ENCODE data around the gene RFC3.
"Not testable (repeated sequence)": the region's sequence is repeated elsewhere in the genome, so short reads cannot be mapped to it uniquely, and the experiment has no call there.

Gene RFC3

DNA sequence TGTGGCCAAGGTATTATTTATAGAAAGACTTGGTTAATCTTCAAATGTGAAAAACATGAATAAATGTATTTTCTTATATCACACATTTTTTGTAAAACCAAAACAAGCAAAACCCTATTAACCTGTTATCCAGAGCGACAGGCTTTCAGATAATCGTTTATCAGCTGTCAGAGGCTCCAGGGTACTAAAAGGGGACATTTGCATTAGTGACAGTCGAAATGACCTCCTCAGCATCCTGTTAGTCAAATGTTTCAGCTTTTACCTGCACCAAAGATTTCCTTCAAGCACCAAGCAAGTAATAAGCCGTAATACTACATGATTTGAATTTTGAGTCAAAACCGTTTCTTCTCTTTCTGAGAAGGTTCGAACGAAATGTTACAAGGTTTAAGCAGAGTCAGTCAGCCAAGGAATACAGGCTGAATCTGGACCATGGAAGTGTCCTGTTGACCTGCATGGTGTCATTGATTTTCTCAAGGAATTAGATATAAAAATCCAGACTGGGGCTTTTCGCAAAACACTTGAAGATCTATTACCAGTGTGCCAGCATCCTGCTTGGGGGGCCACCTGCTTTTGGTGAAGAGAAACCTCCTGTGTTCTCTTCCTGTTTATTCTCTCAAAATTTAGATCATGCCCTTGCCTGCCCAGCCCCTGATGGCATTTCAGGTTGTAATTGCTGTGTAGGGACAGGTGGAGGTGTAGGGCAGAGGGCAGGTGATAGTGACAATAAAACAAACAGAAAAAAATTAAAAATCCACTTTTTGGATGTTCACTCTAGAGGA, 11.3 kb upstream of the RFC3 start:
- Histone ChIP-seq H3K27me3 (replicated peaks; ENCODE audit: control insufficient read depth, insufficient read depth, low read length, poor library complexity, severe bottlenecking) (no peaks in the 10 kb centered on the region), H3K27ac (ENCODE audit: insufficient read depth, low read length, poor library complexity, severe bottlenecking) (no peak overlapping the region), H3K4me1 (ENCODE audit: control insufficient read depth, insufficient read depth, low read length, poor library complexity, severe bottlenecking) (no peaks in the 10 kb centered on the region), H3K9me3 (ENCODE audit: control insufficient read depth, low read length) (no peaks in the 10 kb centered on the region), H3K4me3 (ENCODE audit: insufficient read depth, low read depth, low read length, poor library complexity, severe bottlenecking) (no peak overlapping the region), H3K36me3 (ENCODE audit: control insufficient read depth, insufficient read depth, low read length) (no peaks in the 10 kb centered on the region)
- no peak for DNase-seq

DNA sequence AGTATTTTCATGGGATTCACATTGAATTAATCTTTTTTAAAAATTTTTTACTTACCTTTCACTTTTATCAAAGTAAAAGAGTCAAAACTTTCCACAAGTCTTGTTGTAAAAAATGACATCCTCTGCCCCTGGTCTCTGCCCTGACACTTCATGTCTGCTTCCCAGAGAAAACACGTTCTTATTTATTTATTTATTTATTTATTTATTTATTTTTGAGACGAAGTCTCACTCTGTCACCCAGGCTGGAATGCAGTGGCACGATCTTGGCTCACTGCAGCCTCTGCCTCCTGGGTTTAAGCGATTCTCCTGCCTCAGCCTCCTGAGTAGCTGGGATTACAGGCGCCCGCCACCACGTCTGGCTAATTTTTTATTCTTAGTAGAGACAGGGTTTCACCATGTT, 5.1 kb upstream of the RFC3 start:
- H3K4me1 ChIP-seq (ENCODE audit: control insufficient read depth, insufficient read depth, low read length, poor library complexity, severe bottlenecking); H3K27ac ChIP-seq (ENCODE audit: insufficient read depth, low read length, poor library complexity, severe bottlenecking); H3K27me3 ChIP-seq (replicated peaks; ENCODE audit: control insufficient read depth, insufficient read depth, low read length, poor library complexity, severe bottlenecking); DNase-seq; H3K4me3 ChIP-seq (ENCODE audit: insufficient read depth, low read depth, low read length, poor library complexity, severe bottlenecking); H3K36me3 ChIP-seq (ENCODE audit: control insufficient read depth, insufficient read depth, low read length); H3K9me3 ChIP-seq (ENCODE audit: control insufficient read depth, low read length): not testable (repeated sequence)

DNA sequence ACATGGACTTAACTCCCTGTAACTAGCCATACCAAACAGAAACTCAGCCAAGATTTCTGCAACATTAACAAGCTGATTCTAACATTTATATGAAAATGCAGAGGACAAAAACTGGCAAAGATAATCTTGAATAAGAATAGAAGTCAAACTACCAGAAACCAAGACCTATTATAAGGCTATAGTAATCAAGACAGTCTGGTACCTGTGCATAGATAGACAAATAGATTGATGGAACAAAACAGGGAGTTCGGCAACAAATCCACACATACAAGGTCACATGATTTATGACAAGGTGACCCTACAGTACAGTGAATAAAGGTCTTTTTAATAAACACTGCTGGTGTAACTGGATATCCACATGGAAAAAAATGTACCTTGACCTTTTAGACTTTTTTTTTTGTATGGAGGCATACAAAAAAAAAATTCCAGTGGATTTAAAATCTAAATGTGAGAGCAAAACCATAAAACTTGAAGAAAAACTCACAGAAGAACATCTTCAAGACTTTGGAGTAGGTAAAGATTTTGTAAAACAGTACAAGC, 2.9 kb upstream of the RFC3 start:
- H3K9me3 ChIP-seq (ENCODE audit: control insufficient read depth, low read length), result no peaks in the 10 kb centered on the region
- no peaks in the 10 kb centered on the region for H3K27me3 ChIP-seq (replicated peaks; ENCODE audit: control insufficient read depth, insufficient read depth, low read length, poor library complexity, severe bottlenecking)
- no peak for DNase-seq
- no peaks in the 10 kb centered on the region for H3K36me3 ChIP-seq (ENCODE audit: control insufficient read depth, insufficient read depth, low read length)
- no peak overlapping the region for H3K4me3 ChIP-seq (ENCODE audit: insufficient read depth, low read depth, low read length, poor library complexity, severe bottlenecking)
- peaks cover 4% of the 10 kb centered on the region for H3K4me1 ChIP-seq (ENCODE audit: control insufficient read depth, insufficient read depth, low read length, poor library complexity, severe bottlenecking)
- H3K27ac ChIP-seq (ENCODE audit: insufficient read depth, low read length, poor library complexity, severe bottlenecking), result no peak overlapping the region

DNA sequence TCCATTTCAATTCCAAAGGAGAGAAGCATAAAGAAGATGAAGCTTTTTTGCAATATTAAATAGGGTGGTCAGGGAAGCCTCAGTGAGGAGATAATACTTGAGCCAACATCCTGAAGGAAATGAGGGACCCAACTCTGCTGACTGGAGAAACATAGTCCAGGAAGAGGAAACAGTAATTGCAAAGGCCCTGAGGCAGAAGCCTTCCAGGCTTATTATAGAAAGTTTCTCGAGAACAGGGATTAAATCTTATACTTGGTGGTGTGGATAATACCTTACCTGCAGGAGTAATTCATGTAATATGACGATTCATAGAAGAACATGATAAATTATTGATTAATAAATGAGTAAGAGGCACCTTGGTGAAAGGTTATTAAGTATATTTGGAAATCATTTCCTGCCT, 1.0 kb upstream of the RFC3 start:
- H3K36me3 ChIP-seq (ENCODE audit: control insufficient read depth, insufficient read depth, low read length), result no peaks in the 10 kb centered on the region
- H3K27ac ChIP-seq (ENCODE audit: insufficient read depth, low read length, poor library complexity, severe bottlenecking), result no peak overlapping the region
- H3K4me1 ChIP-seq (ENCODE audit: control insufficient read depth, insufficient read depth, low read length, poor library complexity, severe bottlenecking), result peaks cover 4% of the 10 kb centered on the region
- no peaks in the 10 kb centered on the region for H3K9me3 ChIP-seq (ENCODE audit: control insufficient read depth, low read length)
- no peak for DNase-seq
- H3K27me3 ChIP-seq (replicated peaks; ENCODE audit: control insufficient read depth, insufficient read depth, low read length, poor library complexity, severe bottlenecking), result no peaks in the 10 kb centered on the region
- H3K4me3 ChIP-seq (ENCODE audit: insufficient read depth, low read depth, low read length, poor library complexity, severe bottlenecking), result no peak overlapping the region

DNA sequence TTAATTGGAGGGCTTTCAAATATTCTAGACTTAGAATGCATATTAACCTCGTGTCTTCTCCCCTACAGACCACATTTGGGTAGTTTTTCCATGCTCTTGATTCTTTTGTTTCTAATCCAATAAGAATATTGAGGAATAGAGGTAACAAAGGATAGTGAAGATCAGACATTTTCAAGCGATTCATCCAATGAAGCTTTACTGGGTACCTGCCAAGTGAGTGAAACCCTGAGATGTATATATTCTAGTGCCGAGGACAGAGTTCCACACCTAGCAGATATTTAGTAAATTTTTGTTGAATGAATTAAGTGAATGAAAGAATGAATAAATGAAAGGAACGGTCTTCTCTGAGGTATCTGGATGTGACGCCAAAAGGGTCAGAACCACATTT, 442 bp upstream of the RFC3 start:
- H3K4me3 ChIP-seq (ENCODE audit: insufficient read depth, low read depth, low read length, poor library complexity, severe bottlenecking), result peak overlapping the region; percentile 92
- peak overlapping the region; percentile 50 for H3K27ac ChIP-seq (ENCODE audit: insufficient read depth, low read length, poor library complexity, severe bottlenecking)
- peaks cover 4% of the 10 kb centered on the region for H3K4me1 ChIP-seq (ENCODE audit: control insufficient read depth, insufficient read depth, low read length, poor library complexity, severe bottlenecking)
- DNase-seq, result no peak
- no peaks in the 10 kb centered on the region for H3K27me3 ChIP-seq (replicated peaks; ENCODE audit: control insufficient read depth, insufficient read depth, low read length, poor library complexity, severe bottlenecking)
- H3K9me3 ChIP-seq (ENCODE audit: control insufficient read depth, low read length), result no peaks in the 10 kb centered on the region
- no peaks in the 10 kb centered on the region for H3K36me3 ChIP-seq (ENCODE audit: control insufficient read depth, insufficient read depth, low read length)

DNA sequence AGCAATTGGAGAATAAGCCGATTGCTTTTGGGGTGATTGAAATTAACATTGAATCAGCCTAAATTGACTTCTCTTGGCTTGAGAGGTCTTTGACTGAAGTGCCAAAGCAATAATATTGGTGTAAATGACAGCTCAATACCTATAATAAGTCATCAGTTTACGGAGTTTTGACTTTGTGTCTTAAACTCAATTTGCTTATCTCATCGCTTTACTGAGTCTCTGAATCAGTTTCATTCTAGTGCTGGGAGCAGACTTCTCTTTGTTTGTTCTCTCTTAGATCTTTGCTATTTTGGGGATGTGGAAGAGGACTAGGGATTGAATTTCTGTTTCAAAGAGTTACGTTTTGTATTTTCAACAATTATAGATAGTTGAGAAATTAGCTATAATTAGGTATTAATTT, 7.1 kb downstream of the RFC3 start:
- Histone ChIP-seq H3K36me3 (ENCODE audit: control insufficient read depth, insufficient read depth, low read length) (peaks cover 5% of the 10 kb centered on the region), H3K4me3 (ENCODE audit: insufficient read depth, low read depth, low read length, poor library complexity, severe bottlenecking) (no peak overlapping the region), H3K27me3 (replicated peaks; ENCODE audit: control insufficient read depth, insufficient read depth, low read length, poor library complexity, severe bottlenecking) (no peaks in the 10 kb centered on the region), H3K9me3 (ENCODE audit: control insufficient read depth, low read length) (no peaks in the 10 kb centered on the region), H3K4me1 (ENCODE audit: control insufficient read depth, insufficient read depth, low read length, poor library complexity, severe bottlenecking) (no peaks in the 10 kb centered on the region), H3K27ac (ENCODE audit: insufficient read depth, low read length, poor library complexity, severe bottlenecking) (no peak overlapping the region)
- DNase-seq, result no peak

DNA sequence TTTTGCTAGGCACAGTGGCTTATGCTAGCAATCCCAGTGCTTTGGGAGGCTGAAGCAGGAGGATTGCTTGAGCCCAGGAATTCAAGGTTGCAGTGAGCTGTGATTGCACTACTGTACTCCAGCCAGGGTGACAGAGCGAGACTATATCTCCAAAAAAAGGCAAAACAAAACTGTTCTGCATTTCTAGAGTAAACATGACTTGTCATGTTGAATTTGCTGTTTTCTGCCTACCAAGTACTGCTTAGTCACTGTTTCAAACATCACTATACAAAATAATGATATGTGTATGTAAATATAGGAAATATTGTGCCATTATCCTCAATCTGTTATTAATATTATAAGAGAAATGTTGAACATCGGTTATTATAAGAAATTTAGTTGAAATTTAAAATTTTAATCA, 9.2 kb downstream of the RFC3 start:
- H3K27ac ChIP-seq (ENCODE audit: insufficient read depth, low read length, poor library complexity, severe bottlenecking), result no peak overlapping the region
- DNase-seq, result no peak
- H3K4me3 ChIP-seq (ENCODE audit: insufficient read depth, low read depth, low read length, poor library complexity, severe bottlenecking), result no peak overlapping the region
- H3K36me3 ChIP-seq (ENCODE audit: control insufficient read depth, insufficient read depth, low read length), result peaks cover 13% of the 10 kb centered on the region
- H3K27me3 ChIP-seq (replicated peaks; ENCODE audit: control insufficient read depth, insufficient read depth, low read length, poor library complexity, severe bottlenecking), result no peaks in the 10 kb centered on the region
- no peaks in the 10 kb centered on the region for H3K9me3 ChIP-seq (ENCODE audit: control insufficient read depth, low read length)
- H3K4me1 ChIP-seq (ENCODE audit: control insufficient read depth, insufficient read depth, low read length, poor library complexity, severe bottlenecking), result no peaks in the 10 kb centered on the region

DNA sequence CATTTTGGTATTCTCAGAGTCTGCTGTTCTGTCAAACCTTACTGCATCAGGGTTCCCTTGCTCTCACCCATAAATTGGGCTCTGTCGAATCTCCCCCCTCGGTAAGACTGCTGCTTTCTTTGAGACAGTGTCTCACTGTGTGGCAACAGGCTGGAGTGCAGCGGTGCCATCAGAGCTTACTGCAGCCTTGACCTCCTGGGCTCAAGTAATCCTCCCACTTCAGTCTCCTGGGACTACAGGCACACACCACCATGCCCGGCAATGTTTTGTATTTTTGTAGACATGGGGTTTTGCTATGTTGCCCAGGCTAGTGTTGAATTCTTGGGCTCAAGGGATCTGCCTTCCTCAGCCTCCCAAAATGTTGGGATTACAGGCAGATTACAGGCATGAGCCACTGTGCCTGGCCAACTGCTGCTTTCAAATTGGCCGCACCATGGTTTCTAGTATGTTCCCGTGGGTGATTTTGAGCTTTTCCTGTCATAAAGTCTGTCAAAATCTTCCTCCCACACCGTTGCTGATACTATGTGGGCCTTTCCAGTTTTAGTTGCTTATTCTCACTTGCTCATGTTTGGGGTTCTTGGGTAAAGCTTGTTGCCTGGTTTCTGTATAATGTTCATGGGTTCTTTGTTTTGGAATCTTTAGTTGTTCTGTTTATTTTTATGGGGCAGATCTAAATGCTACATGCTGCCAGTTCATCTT, 10.6 kb downstream of the RFC3 start:
- Histone ChIP-seq H3K36me3 (ENCODE audit: control insufficient read depth, insufficient read depth, low read length) (peaks cover 14% of the 10 kb centered on the region), H3K27ac (ENCODE audit: insufficient read depth, low read length, poor library complexity, severe bottlenecking) (no peak overlapping the region), H3K4me3 (ENCODE audit: insufficient read depth, low read depth, low read length, poor library complexity, severe bottlenecking) (no peak overlapping the region), H3K4me1 (ENCODE audit: control insufficient read depth, insufficient read depth, low read length, poor library complexity, severe bottlenecking) (no peaks in the 10 kb centered on the region), H3K9me3 (ENCODE audit: control insufficient read depth, low read length) (no peaks in the 10 kb centered on the region), H3K27me3 (replicated peaks; ENCODE audit: control insufficient read depth, insufficient read depth, low read length, poor library complexity, severe bottlenecking) (no peaks in the 10 kb centered on the region)
- no peak for DNase-seq

DNA sequence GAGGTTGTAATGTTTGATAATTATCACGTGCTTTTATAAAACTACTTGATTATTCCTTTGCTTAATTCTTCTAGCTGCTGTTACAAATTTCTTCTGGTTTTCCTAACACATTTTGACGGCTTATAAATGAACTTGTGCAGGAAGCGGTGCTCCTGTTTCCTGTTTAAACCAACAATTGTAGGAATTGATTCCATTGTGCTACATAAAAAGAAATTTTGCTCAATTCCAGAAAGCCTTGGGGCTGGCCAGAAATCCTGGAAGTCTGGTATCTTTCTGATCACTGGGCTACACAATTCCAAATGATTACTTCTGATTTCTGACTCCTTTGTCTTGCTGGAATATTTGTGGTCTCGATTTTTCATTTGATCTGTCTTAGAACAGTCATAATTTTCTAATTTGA, 14.9 kb downstream of the RFC3 start:
- Histone ChIP-seq H3K4me1 (ENCODE audit: control insufficient read depth, insufficient read depth, low read length, poor library complexity, severe bottlenecking) (no peaks in the 10 kb centered on the region), H3K27me3 (replicated peaks; ENCODE audit: control insufficient read depth, insufficient read depth, low read length, poor library complexity, severe bottlenecking) (no peaks in the 10 kb centered on the region), H3K4me3 (ENCODE audit: insufficient read depth, low read depth, low read length, poor library complexity, severe bottlenecking) (no peak overlapping the region), H3K9me3 (ENCODE audit: control insufficient read depth, low read length) (no peaks in the 10 kb centered on the region), H3K36me3 (ENCODE audit: control insufficient read depth, insufficient read depth, low read length) (peaks cover 14% of the 10 kb centered on the region), H3K27ac (ENCODE audit: insufficient read depth, low read length, poor library complexity, severe bottlenecking) (no peak overlapping the region)
- no peak for DNase-seq

DNA sequence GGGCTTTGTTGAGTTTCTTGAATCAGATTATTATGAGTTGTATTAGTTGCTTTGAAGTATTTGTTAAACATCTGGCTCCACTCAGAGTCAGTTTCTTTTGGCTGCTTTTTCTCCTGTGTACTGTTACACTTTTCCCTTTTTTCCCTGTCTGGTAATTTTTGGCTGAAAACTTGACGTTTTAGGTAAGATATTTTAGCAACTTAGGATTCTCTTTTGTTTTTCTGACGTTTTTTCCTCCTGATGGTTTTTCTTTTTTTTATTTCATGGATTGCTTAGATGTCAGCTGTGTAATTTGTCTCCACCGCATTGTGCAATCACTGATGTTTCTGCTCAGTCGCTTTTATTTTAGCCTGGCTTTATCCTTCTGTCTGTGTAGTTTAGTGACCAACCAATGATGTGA, 20.7 kb downstream of the RFC3 start:
- Histone ChIP-seq H3K9me3 (ENCODE audit: control insufficient read depth, low read length) (no peaks in the 10 kb centered on the region), H3K27me3 (replicated peaks; ENCODE audit: control insufficient read depth, insufficient read depth, low read length, poor library complexity, severe bottlenecking) (no peaks in the 10 kb centered on the region), H3K4me3 (ENCODE audit: insufficient read depth, low read depth, low read length, poor library complexity, severe bottlenecking) (no peak overlapping the region), H3K4me1 (ENCODE audit: control insufficient read depth, insufficient read depth, low read length, poor library complexity, severe bottlenecking) (no peaks in the 10 kb centered on the region), H3K27ac (ENCODE audit: insufficient read depth, low read length, poor library complexity, severe bottlenecking) (no peak overlapping the region), H3K36me3 (ENCODE audit: control insufficient read depth, insufficient read depth, low read length) (no peaks in the 10 kb centered on the region)
- no peak for DNase-seq
